Hematopoietic multipotent progenitor cell (in vitro differentiated cells): ENCODE measurements around the gene SLC26A9. TPM values are rescaled to one million over a fixed set of nuclear protein-coding genes. Genes with fewer than 3 reads are reported as not detected.

Experiments
- DNase-seq, 3 donors: peaks; one replicate each; pipeline ENCODE4 v3.0.0-alpha.2; 2011 to 2015; ENCODE audit warnings: low read depth in 2 of 3, low spot score in 2 of 3
- total RNA-seq: library from RNA; depleted of rRNA; stranded (reverse); fragments of >200 nt; gene quantifications from one replicate; pipeline ENCODE4 v1.2.3, GENCODE V29; 2012

SLC26A9 gene
- total RNA-seq, 1 donor = under 0.01 TPM

DNA sequence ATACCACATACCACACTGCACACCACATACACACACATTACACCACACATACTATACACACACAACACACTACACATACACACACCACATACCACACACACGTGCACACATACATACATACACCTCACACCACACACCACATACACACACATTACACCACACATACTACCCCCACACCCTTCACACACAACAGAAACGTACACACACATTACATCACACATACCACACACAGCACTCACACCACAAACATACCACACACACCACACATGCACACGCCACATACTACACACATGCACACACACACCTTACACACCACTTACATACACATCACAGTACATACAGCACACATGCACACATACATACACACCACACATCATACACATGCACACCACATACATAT, 31.5 kb upstream of the SLC26A9 start:
- no peak for DNase-seq

DNA sequence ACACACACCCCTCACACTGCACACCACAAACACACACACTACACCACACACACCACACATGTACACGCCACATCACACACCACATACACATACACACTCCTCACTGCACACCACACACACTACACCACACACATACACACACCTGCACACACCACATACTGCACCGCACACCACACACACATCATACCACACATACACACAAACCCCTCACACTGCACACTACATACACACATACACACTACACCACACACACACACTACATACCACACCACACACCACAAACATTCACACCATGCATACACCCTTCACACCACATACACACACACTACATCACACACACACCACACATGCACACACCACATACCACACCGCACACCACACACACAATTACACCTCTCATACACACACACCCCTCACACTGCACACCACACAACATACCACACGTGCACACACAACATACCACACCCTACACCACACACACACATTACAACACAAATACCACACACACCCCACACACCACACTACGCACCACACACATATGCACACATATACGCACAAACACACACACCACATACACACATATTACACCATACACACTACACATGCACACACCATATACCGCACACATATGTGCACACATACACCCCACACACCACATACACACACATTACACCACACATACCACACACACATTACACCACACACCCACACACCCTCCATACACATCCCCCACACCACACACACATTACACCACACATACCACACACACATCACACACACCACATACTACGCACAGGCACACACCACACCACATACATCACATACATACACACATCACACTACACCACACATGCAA, 30.3 kb upstream of the SLC26A9 start:
- DNase-seq = no peak

DNA sequence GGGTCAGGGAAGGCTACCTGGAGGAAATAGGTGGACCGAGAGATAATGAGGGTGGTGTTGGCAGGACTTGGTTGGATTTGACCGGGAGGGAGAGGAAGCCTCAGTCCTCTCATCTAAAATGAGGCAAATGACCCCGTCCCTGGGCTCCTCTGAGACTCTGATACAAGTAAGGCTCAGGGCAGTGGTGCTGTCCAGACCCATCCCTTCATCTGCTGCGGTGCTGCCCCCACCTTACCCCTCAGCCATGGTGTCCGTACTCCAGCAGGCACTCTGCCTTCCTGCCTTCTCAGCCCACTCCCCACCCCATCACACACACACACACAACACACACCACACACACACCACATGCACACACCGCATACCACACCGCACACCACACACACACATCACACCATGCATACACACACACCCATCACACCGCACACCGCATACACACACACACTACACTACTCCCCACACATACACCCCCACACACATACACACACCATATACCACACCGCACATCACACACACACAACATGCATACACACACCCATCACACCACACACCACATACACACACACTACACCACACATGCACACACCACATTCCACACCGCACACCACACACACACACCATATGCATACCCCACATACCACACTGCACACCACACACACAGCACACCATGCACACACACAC, 29.4 kb upstream of the SLC26A9 start:
- DNase-seq = no peak

DNA sequence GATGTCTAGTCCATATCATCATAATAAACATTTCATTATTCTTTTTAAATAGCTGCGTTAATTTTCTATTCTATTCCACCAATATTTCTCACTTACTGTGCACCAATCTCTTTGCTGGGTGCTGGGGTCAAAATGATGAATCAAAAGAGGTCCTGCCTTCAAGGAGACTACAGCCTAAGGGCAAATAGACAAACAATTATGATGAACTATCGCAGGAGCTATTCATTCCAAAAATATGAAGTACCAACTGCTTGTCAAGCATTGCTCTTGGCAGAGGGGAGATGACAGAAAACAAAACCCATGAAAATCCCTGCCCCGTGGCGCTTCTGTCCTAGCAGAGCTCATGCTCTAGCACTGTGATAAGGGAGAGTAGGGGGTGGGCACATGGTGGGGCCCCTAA, 28.8 kb upstream of the SLC26A9 start:
- DNase-seq = no peak

DNA sequence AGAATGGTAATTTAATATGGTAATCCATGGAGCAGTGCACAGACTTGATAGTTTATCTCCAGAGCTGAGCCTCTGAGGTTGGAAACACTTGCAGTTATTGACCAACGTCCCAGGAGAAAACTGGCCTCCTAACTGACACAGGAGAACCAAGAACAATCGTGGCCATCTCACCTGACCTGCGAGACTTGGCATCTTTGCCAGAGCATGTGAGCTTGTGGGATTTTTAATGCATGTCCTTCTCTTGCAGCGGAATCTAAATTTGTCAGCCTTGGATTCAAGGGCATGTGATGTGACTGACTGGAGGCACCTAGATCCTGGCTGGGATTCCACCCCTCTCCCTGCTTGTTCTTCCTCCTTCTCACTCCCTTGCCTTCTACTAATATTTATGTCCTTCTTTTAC, 27.8 kb upstream of the SLC26A9 start:
- no peak for DNase-seq

DNA sequence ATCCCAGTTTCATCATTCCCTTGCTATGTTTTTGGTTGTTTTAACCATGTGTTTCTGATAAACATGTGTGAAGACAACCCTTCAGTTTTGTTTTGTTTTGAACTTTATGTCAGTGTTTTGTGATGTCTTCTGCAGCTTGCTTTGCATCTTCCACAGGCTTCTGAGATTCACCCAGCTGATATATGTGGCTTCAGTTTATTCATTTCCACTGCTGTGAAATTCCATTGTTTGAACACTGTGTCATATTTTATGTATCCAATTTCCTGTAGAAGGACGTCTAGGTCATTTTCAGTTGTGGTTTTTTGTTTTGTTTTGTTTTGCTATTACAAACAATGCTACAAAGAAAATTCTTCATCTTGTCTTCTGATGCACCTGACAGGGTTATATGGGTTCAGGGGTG, 27.2 kb upstream of the SLC26A9 start:
- no peak for DNase-seq

DNA sequence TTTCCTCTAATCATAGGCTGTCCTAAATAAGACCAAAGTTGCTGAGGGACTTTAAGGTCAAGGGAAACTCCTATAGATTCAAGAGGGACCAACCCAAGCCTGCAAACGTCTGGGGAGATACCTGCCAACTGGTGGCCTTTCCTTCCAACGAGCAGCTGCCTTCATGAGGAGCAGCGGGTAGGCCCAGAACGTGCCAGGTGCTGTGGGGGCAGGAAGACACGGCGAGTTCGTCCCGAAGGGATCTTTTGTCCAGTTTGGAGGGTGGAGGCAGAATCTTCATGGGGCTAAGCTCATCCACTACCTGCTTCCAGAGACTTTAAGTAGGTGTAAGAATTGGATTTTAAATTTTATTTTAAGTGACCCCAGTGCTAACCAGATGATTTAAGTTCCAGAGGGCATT, 26.0 kb upstream of the SLC26A9 start:
- DNase-seq = no peak

DNA sequence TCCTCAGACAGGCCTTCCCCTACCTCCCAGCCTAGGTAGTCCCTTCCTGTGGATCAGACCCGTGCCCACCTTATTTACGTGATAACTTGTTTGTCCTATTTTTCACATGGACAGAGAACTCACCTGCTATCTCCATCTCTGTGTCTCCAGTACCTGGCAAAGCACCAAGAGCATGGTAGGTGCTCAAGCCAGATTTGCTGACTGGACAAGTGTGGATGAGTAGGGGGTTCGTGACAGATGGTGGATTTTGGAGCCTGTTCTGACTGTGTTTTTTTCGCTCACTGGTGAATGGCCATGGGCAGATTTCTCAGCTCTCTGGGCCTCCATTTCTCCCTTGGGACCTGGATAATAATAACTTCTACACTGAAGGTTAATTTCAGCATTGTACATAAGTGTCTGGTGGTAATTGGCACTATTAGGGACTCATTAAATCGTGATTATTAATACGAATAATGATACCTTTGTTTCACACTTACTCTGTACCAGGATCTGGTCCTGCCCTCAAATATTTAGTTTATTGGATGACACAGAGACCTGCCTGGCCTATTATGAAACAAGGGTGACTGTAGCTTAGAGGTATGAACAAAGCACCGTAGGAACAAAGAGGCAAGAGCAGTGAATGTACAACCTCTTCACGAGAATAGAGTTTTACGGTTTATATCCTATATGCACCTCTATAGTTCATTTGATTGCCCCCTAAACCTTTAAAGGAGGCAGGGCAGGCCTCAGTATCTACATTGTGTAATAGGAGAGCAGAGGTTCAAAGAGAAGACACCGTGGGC, 24.5 kb upstream of the SLC26A9 start:
- DNase-seq = no peak

DNA sequence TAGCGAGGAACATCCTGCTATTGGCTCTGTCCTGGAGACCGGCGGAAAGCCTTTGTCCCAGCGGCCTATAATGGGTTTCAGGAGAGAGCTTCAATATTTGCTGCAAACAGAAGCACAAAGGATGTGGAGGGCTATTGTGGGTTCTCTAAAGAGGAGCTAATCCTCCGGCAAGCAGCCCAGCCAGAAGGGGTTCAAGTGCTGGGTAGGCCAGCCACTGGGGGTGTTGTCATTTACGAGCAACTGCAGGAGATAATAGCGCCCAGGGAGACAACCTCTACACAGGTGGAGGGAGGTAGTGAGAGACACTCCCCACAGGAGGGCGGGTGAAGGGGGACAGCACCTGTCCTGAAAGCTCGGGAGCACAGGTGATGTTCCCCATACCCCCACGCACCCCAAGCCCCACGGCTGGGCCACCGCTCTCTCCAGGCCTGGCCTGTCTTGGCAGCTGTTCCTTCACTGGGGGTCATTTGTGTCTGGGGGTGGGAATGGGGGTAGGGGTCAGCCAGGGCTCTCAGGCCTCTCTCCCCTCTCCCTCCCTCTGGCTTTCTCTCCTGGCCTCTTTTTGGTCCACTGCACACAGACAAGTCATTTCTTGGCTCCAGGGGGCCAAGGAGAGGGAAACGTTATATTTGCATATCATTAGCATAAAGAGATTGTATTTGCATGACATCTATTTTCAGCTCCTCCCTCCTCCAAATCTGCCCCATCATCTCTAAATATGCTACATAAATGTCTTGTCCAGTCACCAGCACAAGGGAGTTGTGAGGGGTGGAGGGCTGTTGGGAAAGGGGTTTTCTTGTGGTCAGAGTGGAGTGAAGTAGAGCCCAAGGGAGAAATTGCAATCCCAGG, 22.0 kb upstream of the SLC26A9 start:
- DNase-seq = no peak

DNA sequence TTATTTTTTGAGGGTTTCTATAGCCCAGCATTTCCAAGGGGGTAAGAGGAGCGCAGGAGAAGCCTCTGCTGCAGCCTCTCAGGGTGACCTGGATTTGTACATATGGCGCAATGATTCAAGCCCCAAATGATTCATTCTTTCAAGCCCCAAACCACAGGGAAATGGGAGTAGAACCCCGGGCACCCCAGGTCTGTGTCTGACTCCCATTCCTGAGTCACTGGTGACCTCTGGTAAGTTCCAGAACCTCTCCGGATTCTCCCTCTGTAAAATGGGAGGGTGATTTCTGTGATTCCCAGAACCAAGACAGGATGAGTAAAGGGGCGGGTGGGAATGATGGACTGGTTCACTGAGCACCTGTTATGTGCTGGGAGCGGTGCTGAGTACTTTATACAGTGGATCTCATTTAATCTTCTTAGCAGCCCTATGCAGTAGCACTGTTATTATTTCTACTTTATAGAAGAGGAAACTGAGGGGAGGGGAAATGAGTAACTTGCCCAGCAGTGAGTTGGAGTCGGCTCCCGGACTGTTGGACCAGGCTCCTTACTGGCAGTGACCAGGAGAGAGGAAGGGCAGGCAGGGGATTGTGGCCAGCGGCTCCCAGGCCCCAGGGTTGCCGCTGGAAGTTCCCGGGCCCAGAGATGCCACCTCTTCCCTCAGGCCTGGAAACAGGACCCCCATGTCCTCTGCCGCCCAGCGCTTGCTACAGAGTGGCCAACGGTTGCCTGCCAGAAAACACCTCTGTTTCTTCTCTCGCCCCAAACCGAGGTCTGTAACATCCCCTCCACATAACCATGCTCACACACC, 20.3 kb upstream of the SLC26A9 start:
- no peak for DNase-seq

DNA sequence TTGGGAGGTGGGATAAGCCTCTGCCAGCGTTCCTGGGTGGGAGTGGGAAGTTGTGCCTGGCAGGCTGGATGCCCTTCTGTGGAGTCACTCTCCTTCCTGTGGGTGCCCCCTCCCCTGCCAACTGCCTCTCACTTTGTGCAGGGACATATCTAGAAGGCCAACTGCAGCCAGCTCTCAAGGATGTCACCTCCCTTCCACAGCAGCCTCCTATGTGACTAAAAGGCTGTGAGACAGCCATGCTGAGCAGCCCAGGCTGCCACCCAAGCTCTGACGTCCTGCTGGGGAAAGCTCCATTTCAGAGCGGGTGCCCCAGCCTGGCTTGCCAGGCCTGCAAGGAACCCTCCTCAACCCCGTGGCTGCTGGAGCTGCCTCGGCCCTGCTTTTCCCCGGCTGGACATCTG, 19.6 kb upstream of the SLC26A9 start:
- no peak for DNase-seq

DNA sequence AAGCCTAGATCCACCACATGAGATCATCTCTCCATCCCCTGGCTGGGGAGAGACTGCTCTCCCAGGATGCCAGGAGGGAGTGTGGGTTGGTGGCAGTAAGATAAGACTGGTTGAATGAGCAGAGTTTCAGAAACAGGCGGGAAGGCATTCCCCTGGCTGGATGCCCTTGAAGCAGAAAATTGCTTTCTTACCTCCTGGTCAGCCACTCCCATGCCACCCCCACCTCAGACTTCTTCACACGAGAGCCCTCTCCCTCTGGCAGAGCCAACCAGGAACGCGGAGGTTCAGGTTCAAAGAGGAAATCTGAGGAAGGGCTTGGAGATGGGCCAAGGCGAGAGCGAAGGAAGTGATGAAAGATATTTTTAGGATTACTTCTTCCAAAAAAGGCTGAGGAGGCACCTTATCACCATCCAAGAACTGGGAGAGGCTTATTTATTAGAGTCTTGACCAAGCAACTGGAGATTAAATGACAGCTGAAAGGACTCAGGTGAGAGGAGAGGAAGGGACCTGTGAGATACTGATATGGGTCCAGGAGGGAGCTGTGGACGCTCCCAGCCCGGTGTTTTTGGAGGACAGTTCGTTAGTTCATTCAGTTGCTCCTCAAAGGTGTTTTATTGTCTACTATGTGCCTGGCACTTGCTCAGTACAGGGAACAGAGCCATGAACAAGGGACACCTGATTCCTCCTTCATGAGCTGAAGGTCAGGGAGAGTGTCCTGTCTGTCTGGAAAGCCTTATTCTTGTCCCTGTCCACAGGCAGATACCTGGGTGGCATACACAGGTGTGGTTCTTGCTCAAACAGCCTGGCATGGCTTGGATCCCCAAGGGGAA, 18.9 kb upstream of the SLC26A9 start:
- DNase-seq = no peak

DNA sequence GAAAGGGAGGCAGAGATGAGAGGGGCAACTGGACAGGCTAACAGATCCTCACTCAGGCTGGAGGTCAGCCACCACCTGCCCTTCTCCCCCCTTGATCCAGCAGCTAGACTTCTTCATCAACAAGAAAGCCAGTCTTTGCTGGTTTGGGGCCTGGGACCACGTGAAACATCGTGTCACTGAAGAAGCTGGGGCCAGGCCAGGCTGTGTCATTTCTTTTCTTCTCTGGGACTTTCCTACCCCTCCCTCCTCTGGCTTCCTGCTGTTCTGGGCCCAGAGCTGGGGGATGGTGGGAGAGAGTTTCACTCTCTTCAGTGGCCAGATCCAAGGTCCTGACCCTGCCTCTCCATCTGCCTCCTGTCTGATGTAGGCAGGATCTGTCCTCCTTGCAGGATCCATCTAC, 18.1 kb upstream of the SLC26A9 start:
- DNase-seq = peak in 2 of 3 donors; percentile 54 to 62

DNA sequence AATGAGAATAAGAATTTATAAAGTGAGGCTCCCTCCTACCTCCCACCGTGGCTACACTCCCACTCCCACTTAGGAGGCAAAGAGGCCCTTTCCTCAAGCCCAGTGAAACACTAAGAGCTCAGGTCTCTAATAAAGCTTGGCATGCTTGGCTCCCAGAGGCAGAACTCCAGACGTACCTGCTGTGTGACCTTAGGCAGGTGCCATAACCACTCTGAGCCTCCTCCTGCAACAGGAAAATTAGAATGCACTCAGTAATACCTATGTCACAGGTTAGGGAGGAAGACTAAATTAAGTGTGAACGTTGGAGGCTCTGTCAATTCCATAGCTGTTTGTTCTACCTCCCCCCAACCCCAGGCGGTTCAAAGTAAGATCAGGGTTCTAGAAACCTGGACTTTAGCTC, 16.5 kb upstream of the SLC26A9 start:
- DNase-seq = no peak

DNA sequence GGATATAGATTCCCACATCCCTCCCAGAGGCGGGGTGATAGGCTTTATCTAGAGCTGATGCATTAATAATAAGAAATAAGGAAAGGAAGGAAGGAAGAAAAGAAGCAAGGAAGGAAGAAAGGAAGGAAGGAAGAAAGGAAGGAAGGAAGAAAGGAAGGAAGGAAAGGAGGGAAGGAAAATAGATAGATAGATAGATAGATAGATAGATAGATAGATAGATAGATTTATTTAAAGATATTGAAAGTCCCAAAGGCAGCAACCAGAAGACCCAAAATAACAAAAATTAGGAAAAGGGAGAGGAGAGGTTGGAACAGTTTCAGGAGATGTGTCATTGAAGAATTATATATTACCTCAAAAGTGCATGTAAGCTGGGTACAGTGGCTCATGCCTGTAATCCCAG, 12.2 kb upstream of the SLC26A9 start:
- no peak for DNase-seq

DNA sequence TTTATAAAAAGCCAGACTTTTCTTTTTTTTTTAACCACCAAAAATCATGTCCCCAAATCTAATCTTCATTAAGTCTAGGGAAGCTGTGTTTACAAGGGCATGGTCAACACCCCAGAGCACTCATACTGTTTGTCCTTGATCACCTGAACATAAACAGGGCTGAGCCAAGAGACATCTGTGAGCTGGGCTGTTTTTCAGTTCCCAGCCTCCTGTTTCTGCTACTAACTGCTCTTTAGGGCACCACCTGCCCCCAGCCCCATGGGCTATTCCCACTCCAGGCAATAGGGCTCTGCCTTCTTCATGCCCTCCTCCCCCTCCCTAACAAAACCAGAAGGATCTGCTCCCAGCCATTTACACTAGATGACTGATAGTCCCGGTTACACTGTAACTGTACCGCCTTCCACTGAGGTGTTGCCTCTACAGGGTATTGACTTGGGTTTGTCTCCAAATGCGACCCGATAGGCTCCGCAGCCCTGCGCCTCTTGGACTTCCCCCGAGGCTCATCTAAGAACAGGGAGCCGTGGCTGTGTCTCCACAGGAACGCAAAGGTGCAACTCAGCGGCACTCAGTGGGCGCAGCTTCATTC, 11.7 kb upstream of the SLC26A9 start:
- DNase-seq = no peak

DNA sequence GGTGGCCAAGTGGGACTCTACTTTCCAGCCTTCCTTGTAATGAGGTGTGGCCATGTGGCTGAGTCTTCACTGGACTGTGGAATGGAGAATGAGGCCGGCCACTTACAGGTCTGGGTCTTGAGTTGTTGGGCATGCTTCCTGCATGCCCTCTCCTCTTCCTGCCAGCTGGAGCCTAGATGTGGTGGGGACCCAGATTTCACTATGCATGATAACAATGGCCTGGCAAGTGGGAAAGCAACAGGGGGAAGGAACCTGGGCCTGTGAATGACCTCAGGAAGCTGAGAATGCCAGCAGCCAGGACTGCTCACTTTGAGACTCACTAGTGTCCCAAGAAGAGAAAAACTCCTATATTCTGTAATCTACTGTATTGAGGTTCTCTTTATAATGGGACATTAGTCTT, 8.5 kb upstream of the SLC26A9 start:
- no peak for DNase-seq

DNA sequence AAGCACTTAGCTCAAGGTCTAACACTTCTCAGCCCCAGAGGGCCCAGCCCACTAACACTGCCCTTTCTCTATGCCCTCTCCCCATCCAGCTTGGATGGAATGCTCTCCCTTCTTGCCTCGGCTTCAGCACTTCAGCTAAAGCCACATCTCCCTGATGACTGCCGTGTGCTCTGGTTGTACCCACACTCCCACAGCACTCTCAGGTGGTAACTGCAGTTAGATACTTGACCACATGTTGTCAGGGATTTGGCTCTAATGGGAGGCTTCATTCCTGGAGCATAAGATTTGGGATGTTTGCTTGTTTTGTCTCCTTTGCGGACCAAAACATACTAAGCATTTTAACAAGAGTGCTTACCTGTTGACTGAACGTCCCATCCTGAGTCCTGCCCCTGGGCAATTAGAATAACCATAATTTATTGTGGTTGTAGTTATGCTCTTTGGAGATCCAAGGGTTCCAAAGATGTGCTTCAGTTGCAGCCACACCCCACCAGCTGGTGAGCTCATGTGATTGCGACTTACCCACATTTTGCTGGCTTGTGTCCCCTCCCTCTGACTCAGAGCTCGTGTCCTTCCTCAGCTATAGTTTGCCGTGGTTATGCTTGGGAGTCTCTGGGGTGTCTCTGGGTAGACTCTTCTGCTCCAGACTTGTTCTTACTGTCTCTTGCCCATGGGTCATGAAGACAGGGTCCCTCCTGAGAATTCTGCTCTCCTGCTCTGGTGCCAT, 7.7 kb upstream of the SLC26A9 start:
- DNase-seq = no peak
